ENCODE data around the gene PHF24.
A peak's percentile ranks its signal among the peaks of the same experiment; 100 is the strongest.

The PHF24 gene

DNA sequence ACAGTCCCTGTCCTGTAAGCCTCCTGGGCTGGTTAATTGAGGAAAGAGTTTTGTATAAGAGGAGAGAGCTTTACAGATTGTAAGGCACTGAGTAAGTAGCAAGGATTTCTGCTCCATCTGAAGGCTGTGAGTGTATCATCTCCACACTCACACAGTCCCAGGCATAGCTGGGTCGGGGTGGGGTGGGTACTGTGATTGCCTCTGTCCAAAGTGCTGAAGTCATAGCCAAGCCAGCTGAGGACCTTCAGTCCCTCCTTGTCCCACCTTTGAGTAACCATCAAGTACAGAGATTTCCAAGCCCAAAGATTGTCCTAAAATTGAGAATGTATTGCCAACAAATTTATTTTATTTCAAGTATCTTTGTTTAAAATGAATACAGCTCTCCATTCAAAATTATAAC lies 26.0 kb downstream of the PHF24 start:
- peak; percentile 53 for DNase-seq

DNA sequence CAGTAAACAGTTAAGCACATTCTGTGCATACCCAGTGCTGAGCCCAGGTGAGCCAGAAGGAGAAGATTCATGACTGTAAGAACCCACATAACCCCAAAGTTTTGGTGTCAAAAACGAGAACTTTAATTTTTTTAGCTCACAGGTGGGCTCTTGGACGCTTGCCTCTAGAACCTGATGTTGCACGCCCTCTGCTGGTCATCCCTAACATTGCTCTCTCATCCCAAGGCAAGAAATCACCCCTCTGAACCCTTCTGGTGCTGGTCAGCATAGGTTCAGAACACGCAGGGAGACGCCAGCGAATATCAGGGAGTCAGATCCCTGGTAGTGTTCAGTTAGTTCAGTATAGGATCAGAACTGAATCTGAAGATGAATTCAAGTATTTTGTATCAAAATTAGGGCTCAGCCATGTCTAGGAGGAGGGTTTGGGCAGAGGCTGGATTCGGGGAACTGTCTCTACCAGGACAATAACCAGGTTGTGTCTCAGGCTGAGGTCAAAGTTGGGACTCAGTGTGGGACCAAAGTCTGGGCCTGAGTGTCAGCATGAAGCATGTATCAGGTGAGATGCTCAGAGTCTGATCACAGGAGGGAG lies 27.3 kb downstream of the PHF24 start:
- DNase-seq: peak; percentile 39

DNA sequence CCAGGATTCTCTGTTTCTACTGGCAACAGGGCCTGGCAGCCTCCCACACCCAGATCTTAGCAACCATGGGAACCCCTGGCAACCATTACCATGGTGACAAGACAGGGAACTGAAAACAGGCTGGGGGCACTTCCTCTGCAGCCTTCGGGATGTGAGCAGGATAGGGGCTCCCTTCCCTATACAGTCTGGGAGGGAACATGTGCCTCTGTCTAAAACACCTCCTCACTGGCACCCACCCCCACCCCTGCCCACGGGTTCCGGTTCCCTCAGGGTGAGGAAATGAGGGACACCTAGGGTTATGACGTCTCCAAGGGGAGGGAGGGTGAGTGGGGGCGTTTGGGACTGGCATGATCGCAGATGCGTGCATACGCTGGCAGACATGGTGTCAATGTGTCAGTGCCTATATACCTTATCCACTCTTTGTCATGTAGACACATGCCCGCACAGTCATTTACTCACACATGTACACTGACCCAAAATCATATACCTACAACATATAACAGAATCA lies 28.5 kb downstream of the PHF24 start:
- no peak for DNase-seq

DNA sequence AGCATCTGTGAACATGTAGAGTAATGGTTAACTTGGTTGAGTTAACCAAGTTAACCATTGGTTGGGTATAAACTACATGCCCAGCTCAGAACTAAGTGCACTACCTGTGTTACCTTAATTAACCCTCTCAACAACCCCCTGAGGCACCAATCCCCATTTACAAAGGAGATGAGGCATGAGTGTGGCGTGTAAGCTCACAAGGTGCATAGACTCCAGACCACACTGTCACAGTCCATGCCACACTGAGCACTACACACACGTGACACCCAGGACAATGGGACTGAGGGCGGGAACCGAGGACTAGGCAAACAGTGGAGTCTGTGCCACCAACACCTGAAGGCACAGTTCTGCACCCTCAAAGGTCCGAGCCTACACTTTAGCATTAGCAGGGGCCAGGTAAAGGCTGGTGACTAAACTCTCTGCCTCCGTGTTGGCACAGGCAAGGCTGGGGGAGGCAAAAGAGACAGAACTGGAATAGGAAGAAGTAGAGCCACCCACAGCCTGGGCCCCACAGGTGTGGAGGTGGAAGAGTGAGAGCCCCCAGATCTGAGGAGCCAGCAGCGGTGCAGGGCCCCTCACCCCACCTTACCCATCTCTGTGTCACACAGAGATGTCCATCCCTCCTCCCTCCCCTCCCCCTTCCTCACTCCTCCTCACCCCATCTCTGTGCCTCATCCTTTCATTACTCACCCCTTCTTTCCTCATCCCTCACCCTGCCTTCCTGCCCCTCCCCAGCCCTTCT lies 29.2 kb downstream of the PHF24 start:
- no peak for DNase-seq

DNA sequence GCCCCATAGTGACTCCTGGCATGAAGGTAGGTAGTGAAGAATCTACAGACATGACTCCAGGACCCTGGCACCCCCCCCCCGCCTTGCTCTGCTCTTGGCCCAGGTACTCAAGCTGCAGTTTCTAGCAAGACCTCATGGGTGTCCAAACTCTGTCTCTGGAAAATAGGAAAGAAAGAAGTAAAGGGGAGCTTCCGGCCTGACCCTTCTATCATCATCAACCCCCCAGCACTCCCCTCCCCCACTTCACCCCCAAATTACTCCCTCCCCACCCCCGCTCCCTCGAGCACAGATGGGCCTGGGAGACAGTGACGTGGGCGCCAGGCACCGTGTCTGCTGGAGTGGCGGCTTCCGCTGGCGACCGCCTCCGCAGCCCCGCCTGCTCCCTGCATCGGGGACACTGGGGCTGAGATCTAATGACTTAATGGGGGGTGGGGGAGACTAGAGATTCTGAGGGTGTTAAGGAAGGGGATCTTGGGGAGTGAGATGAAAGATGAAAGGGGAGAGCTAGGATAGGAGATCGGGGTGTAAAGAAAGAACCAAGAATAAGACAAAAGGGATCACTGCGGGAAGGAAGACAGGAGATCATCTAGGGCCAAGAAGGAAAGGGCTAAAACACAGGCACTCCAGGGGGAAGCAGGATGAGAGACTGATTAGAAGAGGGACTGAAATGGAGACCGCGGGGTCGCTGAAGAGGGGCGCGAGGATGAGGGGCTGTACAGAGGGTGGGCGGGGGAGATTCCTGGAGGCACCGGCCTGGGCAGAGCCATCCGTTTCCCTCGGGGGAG lies 30.3 kb downstream of the PHF24 start:
- no peak for DNase-seq

DNA sequence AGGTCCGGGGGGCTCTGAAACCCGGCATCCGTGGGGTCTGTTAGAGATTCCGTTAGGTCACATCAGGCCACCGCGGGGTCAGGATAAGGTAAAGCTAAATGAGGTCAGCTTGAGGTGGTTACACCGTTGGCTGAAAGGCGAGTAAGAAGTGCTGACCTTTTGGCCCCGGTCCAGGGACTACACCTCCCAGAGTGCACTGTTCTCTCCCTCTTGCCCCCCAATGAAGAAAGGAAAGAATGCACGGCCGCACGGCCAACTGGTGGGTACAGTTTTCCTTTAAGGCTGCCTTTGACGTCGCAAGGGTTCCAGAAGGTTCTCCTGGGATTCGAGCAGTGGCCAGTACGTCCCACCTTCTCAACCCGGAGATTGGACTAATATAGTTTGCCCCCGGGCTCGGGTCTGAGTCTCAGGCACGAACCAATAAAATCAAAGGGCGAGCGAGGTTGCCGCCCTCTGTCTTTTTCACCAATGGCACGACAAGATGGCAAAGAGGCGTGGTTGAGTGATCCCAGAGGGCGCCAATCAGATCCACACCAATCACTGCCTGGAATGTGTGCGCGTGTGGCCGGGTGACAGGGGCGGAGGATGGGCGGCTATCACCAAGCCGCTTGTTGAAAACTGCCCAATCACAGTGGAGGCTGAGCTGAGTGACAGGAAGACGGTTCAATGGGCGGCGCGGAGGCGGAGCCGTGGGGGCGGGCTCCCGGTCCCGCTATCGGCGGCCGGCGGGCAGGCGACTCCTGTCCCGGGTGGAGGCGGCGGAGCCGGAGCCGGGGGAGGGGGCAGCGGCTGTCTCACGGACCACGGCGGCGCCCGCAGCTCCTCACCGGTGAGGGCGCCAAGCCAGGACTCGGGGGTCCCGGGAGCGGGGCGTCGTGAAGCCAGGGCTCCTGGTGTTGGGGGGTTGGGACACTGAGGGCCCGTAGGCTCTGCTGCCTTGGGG lies 31.2 kb downstream of the PHF24 start, which contains the start of gene DNAJB5:
TSS of gene DNAJB5 (plus strand) at position 743 of the 943 bp plus-strand sequence. CDS start 886 bp downstream, outside the sequence.
- peak; percentile 100 for DNase-seq

DNA sequence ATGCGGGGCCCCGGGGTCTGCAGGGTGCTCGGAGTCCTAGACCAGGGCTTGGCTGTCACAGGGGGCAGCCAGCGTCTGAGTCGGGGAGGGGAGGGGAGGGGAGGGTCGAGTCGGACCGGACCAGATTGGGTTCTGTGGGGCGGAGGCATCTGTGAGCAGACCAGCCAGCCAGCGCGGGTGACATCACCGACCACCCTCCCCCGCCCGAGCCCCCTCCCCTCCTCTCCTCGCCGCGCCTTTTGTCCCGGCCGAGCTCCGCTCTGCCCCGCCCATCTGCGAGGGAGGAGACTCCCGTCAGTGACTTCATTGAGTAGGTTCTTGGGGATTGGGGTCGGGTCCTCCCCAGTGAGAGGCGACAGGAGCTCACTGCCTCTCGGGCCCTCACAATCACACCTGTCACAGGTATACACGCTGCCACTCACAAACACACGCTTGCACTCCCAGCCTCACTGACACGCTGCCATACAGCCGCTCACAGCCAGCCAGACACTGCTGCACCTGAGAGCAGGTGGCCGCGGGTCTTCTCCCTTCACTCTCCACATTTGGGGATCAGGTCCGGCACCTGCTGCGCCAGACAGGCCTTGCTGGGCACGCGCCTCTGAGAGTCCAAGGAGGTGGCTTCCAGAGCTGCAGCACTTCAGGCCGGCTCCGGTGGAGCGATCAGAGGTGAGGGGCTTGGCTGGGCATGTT lies 32.0 kb downstream of the PHF24 start:
- DNase-seq: peak; percentile 41

DNA sequence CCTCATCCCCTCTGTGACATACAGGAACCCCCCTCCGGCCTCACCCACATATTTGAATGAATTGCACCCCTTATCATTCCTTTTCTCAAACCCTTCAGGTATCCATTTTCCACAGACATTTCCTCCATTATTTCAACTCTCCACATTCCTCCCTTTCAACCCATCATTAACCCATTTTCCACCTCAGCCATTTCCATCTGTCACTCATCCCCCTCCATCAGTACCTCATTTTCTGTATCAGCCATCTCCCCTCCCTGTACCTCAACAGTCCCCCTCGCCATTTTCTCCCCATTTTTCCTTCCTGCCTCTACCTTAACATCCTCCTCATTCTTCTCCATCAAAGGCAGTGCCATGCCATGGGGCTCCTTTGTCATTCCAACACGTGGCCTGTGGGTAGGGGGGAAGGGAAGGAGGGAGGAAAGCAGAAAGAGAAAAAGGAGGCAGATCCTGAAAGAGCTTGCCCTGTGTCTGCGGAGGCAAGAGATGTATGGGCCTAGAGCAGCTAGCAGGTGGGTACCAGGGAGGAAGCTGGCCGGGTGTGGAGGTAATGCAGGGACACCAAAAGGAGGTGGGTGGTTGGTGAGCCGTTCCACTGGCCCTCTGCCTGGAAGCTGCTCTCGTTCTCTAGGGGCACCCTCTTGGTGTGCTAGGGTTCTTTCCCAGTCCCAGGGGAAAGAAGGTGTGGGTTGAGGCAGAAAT lies 33.0 kb downstream of the PHF24 start:
- DNase-seq: no peak

DNA sequence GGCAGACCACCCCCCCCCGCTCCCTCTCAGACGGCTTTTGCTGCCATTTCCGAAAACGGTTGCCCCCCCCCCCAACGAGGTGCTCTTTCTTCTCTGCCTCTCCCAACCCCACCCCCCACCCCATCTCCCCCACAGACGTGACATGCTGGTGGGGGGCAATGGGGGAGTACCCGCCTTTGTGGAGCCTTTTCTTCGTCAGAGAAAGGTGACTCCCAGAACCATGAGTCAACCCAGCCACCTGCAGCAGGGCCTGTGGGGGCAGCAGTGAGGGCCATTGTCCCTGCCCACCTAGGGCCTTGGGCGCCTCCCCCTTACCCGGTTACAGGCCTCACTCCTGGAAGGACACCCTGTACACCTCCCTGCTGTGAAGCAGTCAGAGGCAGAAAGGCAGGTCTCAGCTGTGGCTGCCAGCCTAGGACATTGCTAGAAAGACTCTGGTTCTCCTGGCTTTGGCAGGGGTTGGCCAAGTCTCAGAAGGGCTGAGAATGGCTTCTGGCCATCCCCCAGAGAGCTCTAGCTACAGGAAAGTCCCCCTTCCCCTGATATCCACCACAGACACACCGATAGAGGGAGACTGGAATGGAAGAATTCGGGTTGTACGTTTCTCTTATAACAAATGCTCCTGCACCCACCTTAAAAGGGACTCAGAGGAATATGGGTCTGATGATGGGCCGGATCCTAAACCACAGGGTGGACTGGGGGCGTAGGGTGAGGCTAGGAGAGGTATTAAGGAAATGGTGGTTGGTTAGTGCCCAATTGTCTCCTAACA lies 33.7 kb downstream of the PHF24 start:
- no peak for DNase-seq

DNA sequence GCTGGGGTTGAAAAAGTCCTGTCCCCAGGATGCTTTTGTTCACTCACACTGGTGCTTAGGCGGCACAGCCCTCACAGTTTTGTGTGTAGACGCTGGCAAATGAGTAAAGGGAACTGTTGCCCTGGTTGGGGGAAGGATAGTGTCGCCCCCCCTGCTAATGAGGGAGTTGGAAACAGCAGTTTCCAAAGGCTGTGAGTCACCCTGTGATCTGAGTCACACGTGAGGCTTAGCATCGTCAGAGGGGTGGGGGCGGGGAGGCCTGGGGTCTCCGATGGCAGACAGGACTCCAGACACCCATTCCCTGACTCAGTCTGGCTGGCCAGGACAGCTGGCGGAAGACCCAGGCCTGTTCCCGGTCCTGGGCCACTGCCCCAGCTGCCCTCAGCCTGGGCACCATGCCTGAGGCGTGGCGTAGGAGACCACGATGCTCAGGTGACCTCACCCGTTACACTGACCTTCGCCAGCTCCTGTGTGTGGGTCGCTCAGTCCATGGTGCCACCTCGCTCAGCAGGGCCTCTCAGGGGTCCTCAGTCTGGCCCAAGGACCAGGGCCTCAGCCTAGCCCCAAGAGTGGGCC lies 34.4 kb downstream of the PHF24 start:
- peak; percentile 92 for DNase-seq

DNA sequence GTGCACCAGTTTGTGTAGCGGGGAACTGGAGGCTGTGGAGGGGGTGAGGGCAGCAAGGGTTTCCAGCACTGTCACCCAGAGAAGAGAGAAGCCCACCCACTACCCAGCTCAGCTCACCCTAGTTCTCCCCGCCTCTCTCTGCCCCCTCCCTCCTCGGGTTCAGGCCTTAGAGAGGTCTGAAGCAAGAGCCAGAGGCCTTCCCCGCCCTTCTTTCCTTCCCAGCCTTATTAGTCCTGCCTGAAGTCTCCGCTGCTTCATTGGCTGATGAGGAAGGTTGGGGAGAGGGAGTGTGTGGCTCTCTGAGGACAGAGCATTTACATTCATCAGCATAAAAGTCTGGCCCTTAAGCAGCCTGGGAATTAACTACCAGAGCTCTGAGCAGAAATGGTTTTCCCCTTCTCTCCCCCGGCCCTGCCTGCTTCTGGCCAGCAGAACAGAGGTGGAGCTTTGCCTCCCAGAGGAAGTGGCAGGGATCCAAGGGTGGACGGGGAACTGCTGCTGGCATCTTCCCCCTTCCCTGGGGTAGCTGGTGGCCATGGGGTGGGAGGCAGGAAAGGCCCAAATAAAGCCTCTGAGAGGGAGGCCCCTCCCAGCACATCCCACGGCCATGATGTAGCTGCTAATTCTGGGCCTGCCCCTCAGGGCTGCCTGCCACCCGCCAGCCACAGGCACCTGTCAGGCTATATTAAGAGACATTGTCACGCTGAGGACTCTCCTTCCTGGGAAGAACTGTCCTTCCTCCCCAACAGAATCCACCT lies 35.6 kb downstream of the PHF24 start:
- peak; percentile 77 for DNase-seq

DNA sequence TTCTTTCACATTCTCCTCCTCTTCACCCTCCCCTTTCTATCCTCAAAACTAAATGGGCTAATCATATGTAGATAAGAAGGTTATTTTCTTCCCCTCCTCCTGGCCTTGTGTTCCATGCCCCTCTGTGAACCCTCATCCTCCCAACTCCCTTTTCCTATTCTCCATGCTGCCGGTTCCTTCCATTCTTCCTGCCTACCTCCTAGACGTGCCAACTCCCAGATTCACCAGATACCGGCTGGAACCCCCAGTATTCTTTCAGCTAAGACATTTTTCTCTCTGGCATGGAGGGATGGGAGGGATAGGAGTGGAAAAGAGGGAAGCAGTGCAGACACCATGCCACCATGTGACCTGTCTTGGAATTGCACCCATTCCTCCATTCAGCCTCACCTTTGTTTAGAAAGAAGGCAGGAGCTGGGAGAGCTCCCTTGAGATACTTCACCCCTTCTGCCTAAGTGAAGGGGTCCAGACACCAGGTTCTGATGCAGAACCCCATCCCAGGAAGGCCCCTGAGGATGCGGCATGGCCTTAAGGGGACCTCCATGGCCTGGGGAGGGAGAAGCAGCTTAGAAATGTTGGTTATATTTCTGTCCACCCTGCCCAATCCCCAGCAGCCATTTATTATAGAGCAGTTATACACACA lies 36.3 kb downstream of the PHF24 start:
- peak; percentile 55 for DNase-seq

DNA sequence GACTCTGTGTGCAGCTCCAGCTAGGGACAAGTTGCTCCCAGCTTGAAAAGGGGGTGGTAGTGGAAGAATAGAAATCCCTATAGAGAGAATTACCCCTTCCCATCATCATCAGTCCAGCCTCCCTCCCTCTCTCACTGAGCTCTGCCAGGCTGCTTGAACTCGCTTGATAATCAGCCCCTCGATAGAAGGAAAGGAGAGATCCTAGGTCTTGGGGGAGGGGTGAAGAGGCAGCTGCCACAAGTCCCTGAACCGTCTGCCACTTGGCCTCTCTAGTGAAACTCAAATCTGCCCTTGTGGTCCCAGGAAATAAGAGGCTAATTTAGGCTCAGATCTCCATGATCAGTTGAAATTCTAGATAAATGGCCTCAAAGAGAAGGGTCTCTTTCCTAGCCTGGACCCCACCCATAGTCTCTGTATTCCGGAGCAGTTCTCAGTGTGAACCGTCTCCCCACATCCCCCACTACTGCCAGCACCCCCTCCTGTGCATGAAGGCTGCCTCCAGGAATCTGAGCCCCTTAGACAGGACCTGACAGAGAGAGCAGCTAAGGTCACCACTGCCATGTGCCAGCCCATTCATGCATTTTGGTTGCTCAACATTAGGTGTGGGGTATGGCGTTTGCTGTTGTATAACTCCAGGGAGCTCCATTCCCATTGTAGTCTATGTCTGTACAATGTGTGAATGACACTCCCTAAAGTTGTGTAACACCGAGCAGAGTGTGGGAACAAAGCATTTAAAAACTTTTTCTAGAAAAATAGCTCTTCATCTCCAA lies 37.0 kb downstream of the PHF24 start:
- DNase-seq: no peak

DNA sequence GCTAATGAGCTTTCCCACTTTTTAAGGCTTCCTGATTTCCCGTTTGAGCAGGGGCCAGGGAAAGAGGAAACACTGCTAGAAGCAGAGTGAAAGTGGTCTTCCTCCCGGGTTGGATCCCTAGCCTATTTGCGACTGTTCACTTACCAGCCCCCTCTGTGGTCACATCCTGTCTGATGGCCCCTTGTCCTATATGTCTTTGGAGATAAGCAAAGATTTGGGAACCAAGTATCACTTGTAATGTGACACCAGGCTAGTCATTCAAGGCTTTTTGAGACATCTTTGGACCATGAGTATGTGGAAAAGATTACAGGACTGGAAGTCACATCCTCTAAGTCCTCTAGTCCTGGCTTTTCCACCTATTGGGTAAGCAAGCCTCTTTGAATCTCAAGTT lies 37.6 kb downstream of the PHF24 start:
- no peak for DNase-seq

DNA sequence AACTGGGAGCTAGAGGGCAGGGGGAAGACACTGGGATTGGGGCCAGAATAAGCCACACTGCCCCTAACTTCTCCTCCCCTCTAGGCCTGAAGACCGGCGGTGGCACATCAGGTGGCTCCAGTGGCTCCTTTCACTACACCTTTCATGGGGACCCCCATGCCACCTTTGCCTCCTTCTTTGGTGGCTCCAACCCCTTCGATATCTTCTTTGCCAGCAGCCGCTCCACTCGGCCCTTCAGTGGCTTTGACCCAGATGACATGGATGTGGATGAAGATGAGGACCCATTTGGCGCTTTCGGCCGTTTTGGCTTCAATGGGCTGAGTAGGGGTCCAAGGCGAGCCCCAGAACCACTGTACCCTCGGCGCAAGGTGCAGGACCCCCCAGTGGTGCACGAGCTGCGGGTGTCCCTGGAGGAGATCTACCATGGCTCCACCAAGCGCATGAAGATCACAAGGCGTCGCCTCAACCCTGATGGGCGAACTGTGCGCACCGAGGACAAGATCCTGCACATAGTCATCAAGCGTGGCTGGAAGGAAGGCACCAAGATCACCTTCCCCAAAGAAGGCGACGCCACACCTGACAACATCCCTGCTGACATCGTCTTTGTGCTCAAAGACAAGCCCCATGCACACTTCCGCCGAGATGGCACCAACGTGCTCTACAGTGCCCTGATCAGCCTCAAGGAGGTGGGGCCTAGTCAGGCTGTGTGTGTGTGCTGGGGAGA lies 38.3 kb downstream of the PHF24 start:
- DNase-seq: no peak

DNA sequence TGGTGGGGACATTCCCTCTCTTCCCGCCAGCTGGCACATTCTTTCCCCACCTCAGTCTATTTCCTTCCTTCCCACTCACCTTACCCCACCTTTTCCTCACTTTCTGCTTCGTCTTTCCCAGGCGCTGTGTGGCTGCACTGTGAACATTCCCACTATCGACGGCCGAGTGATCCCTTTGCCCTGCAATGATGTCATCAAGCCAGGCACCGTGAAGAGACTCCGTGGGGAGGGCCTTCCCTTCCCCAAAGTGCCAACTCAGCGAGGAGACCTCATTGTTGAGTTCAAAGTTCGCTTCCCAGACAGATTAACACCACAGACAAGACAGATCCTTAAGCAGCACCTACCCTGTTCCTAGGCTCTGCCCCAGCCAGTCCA lies 38.8 kb downstream of the PHF24 start:
- DNase-seq: no peak

DNA sequence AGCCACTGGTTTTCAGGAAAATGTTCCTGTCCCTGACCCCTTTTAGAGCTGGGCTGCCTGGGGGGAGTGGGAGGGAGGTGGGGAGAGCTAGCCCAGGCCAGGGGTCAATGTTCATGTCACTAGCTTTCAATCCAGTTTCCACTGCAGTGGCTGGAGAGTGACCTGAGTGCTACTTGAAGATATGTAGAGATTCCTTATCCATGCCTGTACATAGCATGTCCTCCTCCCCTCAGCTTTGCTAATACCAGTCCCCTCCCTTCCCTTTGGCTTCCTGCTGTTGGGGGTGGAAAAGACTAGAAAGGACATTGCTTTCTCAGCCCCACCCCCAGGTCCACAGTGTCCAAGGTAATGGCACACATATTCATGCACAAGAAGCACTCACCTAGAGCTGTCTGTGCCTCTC lies 39.3 kb downstream of the PHF24 start:
- DNase-seq: no peak

Measured in fibroblast of upper back skin (primary cell).